GM21786 (cell line): ENCODE results near the gene ZYX.
A peak's percentile ranks its signal among the peaks of the same experiment; 100 is the strongest.

ENCODE experiments used
- ATAC-seq: cut with Tn5 transposase; IDR thresholded peaks from one replicate; pipeline ENCODE4 v1.9.1; 2021; ENCODE audit not compliant: unreplicated experiment

Gene ZYX

GRCh38 chr7:143380646-143381426 is at the start of gene ZYX:
TSS of gene ZYX (plus strand) at chr7:143381345. CDS start at chr7:143381572, 227 bp downstream.
- peak; percentile 71 for ATAC-seq

DNA sequence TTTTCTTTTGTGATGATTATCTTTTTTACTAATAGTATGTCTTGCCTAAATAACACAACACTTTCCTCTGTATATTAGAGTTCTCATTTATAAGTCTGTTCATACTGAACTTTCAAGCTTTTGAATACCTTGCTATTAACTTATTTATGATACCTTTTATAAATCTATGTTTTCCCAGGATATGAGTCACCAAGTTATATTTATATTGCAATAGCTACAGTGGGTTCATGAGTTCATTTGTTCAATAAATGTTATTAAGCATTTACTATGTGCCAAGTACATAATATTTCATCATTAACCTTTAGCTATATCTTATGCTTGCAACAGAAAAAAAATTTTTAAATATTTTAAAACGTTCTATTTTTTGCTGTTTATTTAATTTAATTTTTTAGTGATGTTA is 46.9 kb upstream of the ZYX start:
- ATAC-seq, result no peak

DNA sequence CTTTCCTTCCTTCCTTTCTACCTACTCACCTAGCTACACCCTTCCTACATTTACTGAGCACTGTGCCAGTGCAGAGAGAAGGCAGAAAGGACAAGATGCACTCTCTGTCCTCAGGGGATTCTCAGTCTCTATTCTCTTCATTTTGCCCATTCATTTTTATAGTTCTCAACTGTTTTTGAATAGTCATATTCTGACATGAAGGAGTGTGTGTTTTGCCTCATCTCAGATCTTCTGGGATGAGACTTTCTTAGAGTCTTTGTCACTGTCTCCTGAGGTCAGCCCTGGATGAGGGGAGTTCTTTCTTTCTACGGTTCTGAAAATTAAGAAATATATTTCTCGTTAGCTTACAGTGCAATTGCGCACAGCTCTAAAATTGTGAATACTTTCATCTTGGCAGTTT is 43.9 kb upstream of the ZYX start:
- ATAC-seq, result no peak

DNA sequence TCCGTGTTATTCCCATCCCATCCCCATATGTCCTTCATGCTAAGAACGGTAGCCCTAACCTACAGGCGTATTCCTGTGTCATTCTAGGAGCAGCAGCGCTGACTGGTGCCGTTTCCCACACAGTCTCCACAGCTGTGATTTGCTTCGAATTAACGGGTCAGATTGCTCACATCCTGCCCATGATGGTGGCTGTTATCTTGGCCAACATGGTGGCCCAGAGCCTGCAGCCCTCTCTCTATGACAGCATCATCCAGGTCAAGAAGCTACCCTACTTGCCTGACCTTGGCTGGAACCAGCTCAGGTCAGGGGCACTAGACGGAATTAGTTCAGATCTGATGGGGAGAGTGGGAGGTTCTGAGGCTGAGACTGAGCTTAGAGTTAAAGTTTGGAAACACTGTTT is 39.3 kb upstream of the ZYX start:
- ATAC-seq, result no peak

DNA sequence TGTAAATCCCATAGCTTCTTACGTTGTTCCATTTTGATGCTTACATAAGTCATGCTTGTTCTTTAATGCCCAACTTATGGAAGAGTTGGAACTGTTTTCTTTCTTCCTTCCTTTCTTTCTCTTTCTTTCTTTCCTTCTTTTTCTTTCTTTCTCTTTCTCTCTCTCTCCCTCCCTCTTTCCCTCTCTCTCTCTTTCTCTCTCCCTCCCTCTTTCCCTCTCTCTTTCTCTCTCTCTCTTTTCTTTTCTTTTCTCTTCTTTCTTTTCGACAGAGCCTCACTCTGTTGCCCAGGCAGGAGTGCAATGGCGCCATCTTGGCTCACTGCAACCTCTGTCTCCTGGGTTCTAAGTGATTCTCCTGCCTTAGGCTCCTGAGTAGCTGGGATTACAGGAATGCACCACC is 37.5 kb upstream of the ZYX start:
- no peak for ATAC-seq

GRCh38 chr7:143345428-143345900 is 35.7 kb upstream of the ZYX start:
- peak; percentile 84 for ATAC-seq

- ATAC-seq, result no peak
These were observed 35.1 kb upstream of the ZYX start for GRCh38 chr7:143346018-143346417.

DNA sequence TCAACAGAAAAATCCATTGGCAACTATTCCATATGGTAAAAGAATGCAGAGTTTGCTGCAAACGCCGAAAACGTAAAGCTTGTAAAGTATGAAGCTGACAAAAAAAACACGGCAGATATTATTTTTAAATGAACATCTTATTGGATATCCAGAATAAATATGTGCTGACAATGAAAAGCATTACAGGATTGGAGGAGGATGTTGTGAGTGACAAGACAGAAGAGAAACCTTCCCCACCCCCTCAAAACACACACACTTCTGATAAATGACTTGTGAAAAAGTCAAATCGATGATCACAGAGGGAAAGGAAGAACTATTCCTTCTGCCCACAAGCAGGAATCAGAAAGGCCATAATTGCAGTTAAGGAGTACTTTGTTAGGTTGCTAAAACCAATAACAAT is 33.2 kb upstream of the ZYX start:
- no peak for ATAC-seq

- no peak for ATAC-seq
These were observed 30.1 kb upstream of the ZYX start for GRCh38 chr7:143351060-143351459.

GRCh38 chr7:143351574-143351973 is 29.6 kb upstream of the ZYX start:
- no peak for ATAC-seq

- ATAC-seq, result no peak
These were observed 28.6 kb upstream of the ZYX start for GRCh38 chr7:143352531-143353002.

DNA sequence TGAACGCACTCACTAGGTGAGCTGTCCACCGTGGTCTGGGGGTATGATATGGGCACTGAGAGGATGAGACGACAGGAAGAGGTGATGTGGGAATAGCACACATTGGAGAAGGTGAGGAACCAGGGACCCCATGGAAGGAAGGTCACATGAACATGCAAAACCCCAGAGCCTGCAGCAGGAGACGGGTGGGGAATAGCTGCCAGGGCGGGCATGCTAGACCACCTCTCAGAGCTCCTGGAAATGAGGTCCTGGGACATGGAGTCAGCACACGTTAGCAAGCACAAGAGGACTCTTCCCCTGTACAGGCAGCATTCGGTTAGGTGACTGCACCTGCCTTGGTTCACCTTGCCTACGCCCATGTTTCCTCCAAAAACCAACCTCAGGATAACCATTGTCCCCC is 26.8 kb upstream of the ZYX start:
- no peak for ATAC-seq

- no peak for ATAC-seq
These were observed 26.2 kb upstream of the ZYX start for GRCh38 chr7:143354965-143355364.

- ATAC-seq, result no peak
These were observed 25.4 kb upstream of the ZYX start for GRCh38 chr7:143355450-143356385.

DNA sequence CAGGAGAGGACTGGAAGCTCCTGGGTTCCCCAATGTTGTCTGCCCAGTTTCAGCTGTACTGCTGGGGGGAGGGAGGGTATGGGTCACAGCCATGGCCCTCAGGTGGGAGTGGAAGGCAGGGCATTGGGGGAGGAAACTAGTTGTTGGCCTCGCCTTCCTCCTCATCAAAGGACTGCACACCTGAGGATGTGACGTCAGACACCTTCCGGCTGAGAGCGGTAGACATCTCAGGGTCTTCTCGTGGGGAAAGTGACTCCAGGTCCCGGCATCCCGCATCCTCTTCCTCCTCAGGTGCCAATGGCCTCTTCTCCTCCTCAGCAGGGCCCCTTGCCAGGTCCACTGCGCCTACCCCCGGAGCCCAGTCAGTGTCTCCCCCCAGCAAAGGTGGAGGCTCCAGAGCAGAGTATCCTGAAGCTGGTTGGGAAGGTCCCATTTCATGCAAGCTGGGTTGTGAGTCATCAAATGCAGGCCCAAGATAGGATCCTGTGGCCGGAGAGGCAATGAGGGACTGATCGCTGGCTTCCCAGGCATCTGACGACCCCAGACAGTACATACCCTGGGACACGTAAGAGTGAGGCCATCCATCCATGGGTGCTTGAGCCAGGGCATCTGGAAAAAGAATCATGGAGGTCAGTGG is 24.6 kb upstream of the ZYX start:
- ATAC-seq, result no peak

DNA sequence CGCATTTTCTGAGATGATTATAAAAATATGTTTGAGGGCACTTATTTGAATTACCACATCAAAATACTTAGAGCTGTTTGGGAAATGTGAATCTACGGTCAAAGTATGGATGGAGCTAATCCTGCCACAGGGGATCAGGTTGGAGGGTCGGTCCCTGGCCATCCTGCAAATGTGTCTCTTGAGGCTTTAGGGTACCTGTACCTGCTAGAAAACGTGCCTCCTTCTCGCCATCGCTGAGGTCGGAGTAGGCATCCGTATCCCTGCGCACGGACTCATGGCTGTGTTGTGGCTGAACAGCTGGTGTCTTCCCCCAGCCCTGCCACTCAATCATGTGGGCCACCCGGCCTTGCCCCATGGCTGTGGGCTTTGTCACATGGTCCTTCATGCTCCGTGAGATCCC is 22.5 kb upstream of the ZYX start:
- ATAC-seq, result no peak

GRCh38 chr7:143359771-143360353 is 21.3 kb upstream of the ZYX start:
- ATAC-seq, result no peak

DNA sequence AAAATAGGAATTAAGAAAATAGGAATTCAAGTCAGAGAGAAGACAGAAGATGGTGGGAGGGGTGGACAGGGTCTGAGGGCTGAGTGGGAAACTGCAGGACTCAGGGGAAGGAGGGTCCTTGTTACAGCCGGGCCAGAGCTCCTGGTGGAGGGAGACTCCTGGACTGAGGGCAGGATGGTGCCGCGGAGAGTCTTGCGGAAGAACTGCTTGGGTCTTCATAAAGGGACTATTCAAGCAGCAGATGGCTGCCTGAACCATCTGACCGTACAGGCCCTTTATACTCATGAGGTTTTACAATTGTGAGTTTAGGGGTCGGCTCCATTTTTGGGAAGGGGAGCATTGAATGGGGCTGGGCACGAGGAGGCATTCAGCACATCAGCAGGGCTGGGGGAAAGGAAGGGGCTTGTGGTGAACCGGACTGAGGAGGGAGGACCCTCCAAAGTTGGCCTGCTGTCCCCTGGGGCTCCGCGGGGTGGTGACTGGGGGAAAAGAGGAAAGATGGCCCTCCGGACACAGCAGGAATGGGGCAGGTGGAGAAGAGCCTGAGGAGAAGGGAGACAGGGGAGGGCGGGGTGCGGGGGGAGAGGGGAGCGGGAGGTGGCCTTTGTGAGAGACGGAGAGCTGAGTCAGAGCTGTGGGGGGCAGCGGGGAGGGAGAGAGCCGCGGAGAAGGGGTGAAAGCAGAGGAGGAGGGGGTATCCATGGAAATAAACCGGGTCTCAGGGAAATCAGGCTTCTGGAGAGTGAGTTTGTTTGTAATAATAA is 20.2 kb upstream of the ZYX start:
- no peak for ATAC-seq

DNA sequence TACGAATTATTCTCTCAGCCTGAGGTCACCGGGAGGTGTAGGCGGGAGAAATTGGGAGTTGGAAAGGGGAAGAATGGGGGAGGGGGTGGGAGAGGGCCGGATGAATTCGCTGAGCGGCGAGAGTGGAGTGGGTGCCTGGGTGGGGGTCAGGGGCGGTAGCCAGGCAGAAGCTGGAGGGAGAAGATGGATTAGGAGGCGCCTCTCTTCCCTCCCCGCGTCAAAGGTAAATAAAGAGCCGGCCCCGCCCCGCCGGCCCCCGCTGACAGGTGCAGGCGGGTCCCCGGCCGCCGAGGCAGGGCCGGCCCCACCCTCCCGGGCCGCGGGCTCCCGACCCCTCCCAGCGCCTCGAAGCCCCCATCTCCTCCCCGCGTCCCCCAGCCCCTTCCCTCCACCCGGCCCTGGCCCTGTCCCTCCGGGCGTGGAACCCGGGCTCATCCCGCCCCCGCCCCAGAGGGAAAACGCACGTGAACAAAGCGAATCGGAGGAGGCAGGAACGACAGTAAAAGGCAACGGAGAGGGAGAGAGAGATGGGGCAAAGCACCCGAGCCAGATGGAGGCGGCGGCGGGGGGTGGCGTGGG is 19.5 kb upstream of the ZYX start:
- no peak for ATAC-seq
